K562 (cell line): ENCODE data around the gene IP6K1. TPM values are rescaled to one million over a fixed set of nuclear protein-coding genes. Genes with fewer than 3 reads are reported as not detected.

Experiments
- ATAC-seq: fragments of 200-7000 bp; cut with Tn5 transposase; 3 replicates; pipeline ENCODE4 v1.9.1; 2020; ENCODE audit warnings: moderate library complexity
- BruUV-seq: library from RNA; stranded (reverse); fragments of 400-500 nt; replicated peaks from 2 replicates; lab custom pipeline; 2021; lab: Mats Ljungman, UMichigan
- CTCF ChIA-PET: fragments of 300-600 bp; formaldehyde crosslinking; extraction: SDS; loops from one replicate; lab custom pipeline; 2021; ENCODE audit warnings: low intra/inter-chr PET ratio; lab: Yijun Ruan, JAX
- POLR2A ChIA-PET: fragments of 300-600, 350-650 bp; sonication (Branson Sonifier 250); formaldehyde crosslinking; extraction: SDS; loops from one replicate; lab custom pipeline; 2021; ENCODE audit warnings: antibody characterized with exemption, inconsistent platforms; lab: Yijun Ruan, JAX
- DNase-seq, 4 experiments: peaks; one replicate each; pipeline versions ENCODE4 v3.0.0 to v3.0.0-alpha.2; 2011 to 2018; ENCODE audit warnings: low spot score in 3 of 4, mixed read lengths in 3 of 4; ENCODE audit errors: extremely low read depth in 1 of 4
- FAIRE-seq: peaks from 2 replicates; lab custom pipeline; 2011; peaks lifted over from hg19 to GRCh38; lab: Jason Lieb, UNC
- H2AFZ ChIP-seq: 2 replicates; pipeline ENCODE4 v1.6.0; 2011; ENCODE audit warnings: low read depth, low read length, control low read depth, inconsistent platforms
- H3K27ac ChIP-seq: fragments of 200-600 bp; 3 replicates; pipeline ENCODE4 v1.8.0; 2011; ENCODE audit warnings: low read depth, mild to moderate bottlenecking, control low read depth, inconsistent platforms, low read length, moderate library complexity, mixed read lengths; ENCODE audit errors: extremely low read depth
- H3K27me3 ChIP-seq, 2 experiments: fragments of 300-600 bp in 1 of 2; 2 replicates in 1 of 2; 3 replicates in 1 of 2; pipeline versions ENCODE4 v1.6.0 to v1.8.0; 2011; ENCODE audit warnings: inconsistent platforms in 2 of 2, low read length in 2 of 2, mild to moderate bottlenecking in 1 of 2, mixed read lengths in 1 of 2, moderate library complexity in 1 of 2; ENCODE audit not compliant: control insufficient read depth in 2 of 2, insufficient read depth in 2 of 2
- H3K36me3 ChIP-seq: fragments of 300-600 bp; 3 replicates; pipeline ENCODE4 v1.8.0; 2011; ENCODE audit warnings: mild to moderate bottlenecking, low read length, inconsistent platforms; ENCODE audit not compliant: control insufficient read depth, insufficient read depth
- H3K4me1 ChIP-seq, 2 experiments: fragments of 200-600 bp in 1 of 2; replicated peaks in 1 of 2; 2 replicates in 1 of 2; 3 replicates in 1 of 2; pipeline versions ENCODE4 v1.5.1 to v1.8.0; 2011; ENCODE audit warnings: inconsistent platforms in 2 of 2, low read length in 2 of 2, mild to moderate bottlenecking in 1 of 2, mixed read lengths in 1 of 2, moderate library complexity in 1 of 2; ENCODE audit not compliant: control insufficient read depth in 2 of 2, insufficient read depth in 2 of 2
- H3K4me2 ChIP-seq: 2 replicates; pipeline ENCODE4 v1.6.1; 2011; ENCODE audit warnings: low read length, control low read depth, inconsistent platforms, mixed read lengths; ENCODE audit not compliant: insufficient read depth
- H3K4me3 ChIP-seq: fragments of 200-600 bp; sonication (generic), shearing (Covaris generic); 2 replicates; pipeline ENCODE4 v1.5.1; 2016; ENCODE audit warnings: control low read depth, inconsistent platforms
- H3K79me2 ChIP-seq: fragments of 200-600 bp; 3 replicates; pipeline ENCODE4 v1.8.0; 2011; ENCODE audit warnings: low read length, inconsistent platforms; ENCODE audit not compliant: control insufficient read depth, insufficient read depth
- H3K9ac ChIP-seq, 2 experiments: 2 replicates each; pipeline versions ENCODE4 v1.6.0 to v1.6.1; 2011; ENCODE audit warnings: low read depth in 2 of 2, low read length in 2 of 2, control low read depth in 1 of 2, inconsistent platforms in 1 of 2, mild to moderate bottlenecking in 1 of 2, mixed read lengths in 1 of 2; ENCODE audit not compliant: insufficient read depth in 1 of 2
- H3K9me1 ChIP-seq: one replicate; pipeline ENCODE4 v1.6.0; 2011; ENCODE audit warnings: inconsistent platforms, mild to moderate bottlenecking, low read length, moderate library complexity; ENCODE audit not compliant: control insufficient read depth, insufficient read depth
- H3K9me3 ChIP-seq: replicated peaks from 2 replicates; pipeline ENCODE4 v1.5.1; 2011; ENCODE audit warnings: low read depth, low read length, inconsistent platforms; ENCODE audit not compliant: control insufficient read depth, insufficient read depth
- H4K20me1 ChIP-seq: replicated peaks from 2 replicates; pipeline ENCODE4 v1.6.1; 2011; ENCODE audit warnings: low read length, inconsistent platforms, mixed read lengths; ENCODE audit not compliant: control insufficient read depth, insufficient read depth
- CEBPG ChIP-seq, 3 experiments: fragments of 200-800 bp in 1 of 3; sonication (Bioruptor generic) in 1 of 3; sonication (generic) in 1 of 3; formaldehyde crosslinking in 1 of 3; IDR thresholded peaks in 2 of 3; conservative IDR thresholded peaks in 1 of 3; 2 replicates each; pipeline versions ENCODE4 v1.6.1 to v1.8.0; 2016 to 2022; ENCODE audit warnings: missing compliant biosample characterization in 2 of 3, missing genetic modification characterization in 2 of 3, mild to moderate bottlenecking in 1 of 3, missing genetic modification reagents in 1 of 3
- DIDO1 ChIP-seq: fragments of 450-650 bp; IDR thresholded peaks from 2 replicates; pipeline ENCODE4 v1.6.1; 2016; ENCODE audit warnings: low read depth, missing biosample characterization, missing genetic modification characterization
- HCFC1 ChIP-seq: IDR thresholded peaks from 2 replicates; pipeline ENCODE4 v1.6.1; 2012; ENCODE audit warnings: low read depth, low read length, improper control_type of control experiment
- HDAC3 ChIP-seq: fragments of 450-650 bp; IDR thresholded peaks from 2 replicates; pipeline ENCODE4 v1.6.1; 2018; ENCODE audit warnings: borderline replicate concordance, mild to moderate bottlenecking, moderate library complexity; ENCODE audit not compliant: partially characterized antibody
- HEY1 ChIP-seq: fragments of 250-450 bp; sonication (Bioruptor Pico); IDR thresholded peaks from 2 replicates; pipeline ENCODE4 v1.5.0; 2020; ENCODE audit warnings: mild to moderate bottlenecking, moderate library complexity, borderline replicate concordance
- RFX7 ChIP-seq: fragments of 250-450 bp; sonication (Bioruptor Pico); IDR thresholded peaks from 2 replicates; pipeline ENCODE4 v1.5.1; 2021; ENCODE audit warnings: mild to moderate bottlenecking
- ZBTB26 ChIP-seq: fragments of 450-650 bp; formaldehyde crosslinking; IDR thresholded peaks from 2 replicates; pipeline ENCODE4 v1.4.0; 2022; ENCODE audit warnings: missing genetic modification characterization
- ZNF184 ChIP-seq: sonication (generic); formaldehyde crosslinking; IDR thresholded peaks from 2 replicates; pipeline ENCODE4 v1.5.0; 2020; ENCODE audit warnings: missing genetic modification reagents
- WGBS: fragments of 100-300 bp; shearing (Covaris generic); methylation state at CpG from one replicate; pipeline ENCODE4 v1.1.6; 2016; ENCODE audit warnings: low coverage, mixed read lengths; ENCODE audit not compliant: insufficient coverage; ENCODE audit errors: missing lambda C conversion rate; 5-methylcytosine and 5-hydroxymethylcytosine counted together
- in situ Hi-C: fragments of 300-500 bp; cut with MboI; formaldehyde crosslinking; loops from 4 replicates; pipeline ENCODE4 v1.15.0; 2018; ENCODE audit warnings: inconsistent platforms, mixed read lengths
- intact Hi-C: fragments of 100-400 bp; cut with micrococcal nuclease; formaldehyde crosslinking; loops from 2 replicates; pipeline ENCODE4 v1.14.2; 2022
- polyA plus RNA-seq, 8 experiments: library from polyadenylated mRNA; depleted of rRNA in 4 of 8; stranded (reverse) in 5 of 8; unstranded in 3 of 8; fragments of >200 nt; fragmentation: Nextera tagmentation in 2 of 8; fragmentation: Illumina TruSeq in 1 of 8; extraction: Ambion mirVana in 2 of 8; extraction: Trizol in 1 of 8; gene quantifications; 2 replicates each; pipeline versions ENCODE4 v1.2.1 to v1.2.3, GENCODE V29; 2011 to 2014; ENCODE audit warnings: inconsistent platforms in 1 of 8, missing spikeins in 1 of 8
- total RNA-seq, 7 experiments: library from RNA; depleted of rRNA in 6 of 7; stranded (reverse); fragments of >200 nt in 6 of 7; fragmentation: Illumina TruSeq in 2 of 7; extraction: Trizol in 2 of 7; gene quantifications; 2 replicates each; pipeline versions ENCODE4 v1.2.1 to v1.2.3, GENCODE V29; 2011 to 2021; ENCODE audit warnings: low replicate concordance in 1 of 7

IP6K1 gene
- total and polyA plus RNA-seq, 9 of the 15 experiments (the other 6 are each of a cell fraction or from before 2014, with no cell fraction given) = 0.46 to 29.2 (median 13.1) TPM

- BruUV-seq = TSS peak; percentile 44
- no peaks in the 10 kb centered on the region for H3K27me3 ChIP-seq
- H3K79me2 ChIP-seq = peaks cover 29% of the 10 kb centered on the region
- CTCF ChIA-PET = no interaction called here
- WGBS = 88% methylated on average over 5 of the region's 11 CpGs
- in situ Hi-C loops (no loop called here), intact Hi-C loops (no loop called here)
- H3K4me1 ChIP-seq = peaks cover 17 to 38% of the 10 kb centered on the region in 2 experiments; a peak in 4 of 5 replicates
- H3K36me3 ChIP-seq = peaks cover 60% of the 10 kb centered on the region; the same call in 2 of the 3 replicates
- POLR2A ChIA-PET = interaction anchor here (1.0 kb wide), 1 partner anchor 14 kb away, joined by 3 read pairs; the partner anchor contains the start of genes MST1 and RNF123
- H3K27ac ChIP-seq = no peak overlapping the region
- peak overlapping the region in 1 of 2 experiments; percentile 98; a peak in 2 of 4 replicates for H3K9ac ChIP-seq
- H3K9me1 ChIP-seq = peaks cover 5% of the 10 kb centered on the region
- ATAC-seq = no peak
- no peak overlapping the region for H3K4me3 ChIP-seq
- no peak for DNase-seq
- H4K20me1 ChIP-seq = no peaks in the 10 kb centered on the region; the same call in 1 of the 2 replicates
- no peaks in the 10 kb centered on the region for H3K9me3 ChIP-seq
- FAIRE-seq = no peak
- no peak overlapping the region for H3K4me2 ChIP-seq
- TF ChIP-seq ZBTB26 (CRISPR knock-in tag) (no peak), RFX7 (CRISPR knock-in tag) (no peak), CEBPG (CRISPR knock-in tag; IDR thresholded peaks at IDR 0.05) (no peak), CEBPG (tag; conservative IDR thresholded peaks at IDR 0.05 in 1 of 2, IDR thresholded peaks at IDR 0.05 in 1 of 2) (no peak), HDAC3 (no peak), ZNF184 (no peak), HEY1 (CRISPR knock-in tag) (no peak), DIDO1 (no peak), HCFC1 (no peak)
- TF ChIP-seq, all 486 proteins: peak for 0
- H2AFZ ChIP-seq = no peak overlapping the region
Observed at GRCh38 chr3:49675912-49676311, 110.4 kb downstream of the IP6K1 start.
